ENCODE measurements around the gene SETD6.

Gene SETD6

GRCh38 chr16:58515125-58515870 lies at the start of gene SETD6:
Gene SETD6 (plus strand): TSS chr16:58515517. CDS start chr16:58515538, 21 bp downstream.
- ATAC-seq = peak; percentile 74
- DNase-seq = peak; percentile 88
- Mint-ChIP-seq H3K36me3 (ENCODE audit: low read depth) (peaks cover 36% of the 10 kb centered on the region), H3K27me3 (no peaks in the 10 kb centered on the region), H3K4me1 (peaks cover 41% of the 10 kb centered on the region), H3K4me3 (peak within 1 kb of the TSS; percentile 94), H3K27ac (peak within 1 kb of the TSS; percentile 93), H3K9me3 (no peaks in the 10 kb centered on the region)

DNA sequence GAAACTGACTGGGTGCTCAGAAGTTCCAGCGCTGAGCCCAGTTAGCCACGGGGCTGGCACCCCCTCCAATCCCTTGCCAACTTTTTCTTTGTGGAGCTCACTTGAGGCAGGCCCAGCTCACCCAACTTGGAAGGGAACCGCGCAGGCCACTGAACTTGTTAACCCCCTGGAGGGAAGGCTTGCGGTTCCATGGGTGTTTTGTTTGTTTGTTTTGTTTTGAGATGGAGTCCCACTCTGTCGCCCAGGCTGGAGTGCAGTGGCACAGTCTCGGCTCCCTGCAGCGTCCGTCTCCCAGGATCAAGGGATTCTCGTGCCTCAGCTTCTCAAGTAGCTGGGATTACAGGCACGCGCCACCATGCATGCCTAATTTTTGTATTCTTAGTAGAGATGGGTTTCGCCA lies 49.5 kb upstream of the SETD6 start:
- DNase-seq = no peak
- Mint-ChIP-seq H3K27me3 (peaks cover 74% of the 10 kb centered on the region), H3K4me1 (peaks cover 6% of the 10 kb centered on the region), H3K36me3 (ENCODE audit: low read depth) (no peaks in the 10 kb centered on the region), H3K9me3 (no peaks in the 10 kb centered on the region), H3K27ac (no peak overlapping the region), H3K4me3 (no peak overlapping the region)
- no peak for ATAC-seq

DNA sequence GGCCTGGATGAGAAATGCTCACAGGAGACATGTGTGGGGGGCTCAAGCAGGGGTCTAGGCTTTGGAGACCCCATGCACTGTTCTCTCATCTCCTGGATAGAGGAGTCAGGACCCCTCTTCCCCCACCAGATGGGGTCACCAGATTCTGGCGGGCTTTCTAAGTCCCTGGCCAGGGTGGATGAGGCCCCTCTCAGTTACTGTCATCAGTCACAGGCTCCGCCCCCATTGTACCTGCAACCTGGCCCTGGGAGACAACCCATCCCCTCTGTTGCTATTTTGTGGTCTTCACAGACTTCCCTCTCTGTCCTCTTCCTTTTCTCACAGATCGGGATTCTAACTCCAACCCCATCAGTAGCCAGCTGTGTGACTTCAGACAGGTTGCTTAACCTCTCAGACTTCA lies 48.9 kb upstream of the SETD6 start:
- DNase-seq (no peak), ATAC-seq (no peak)
- Mint-ChIP-seq H3K4me3 (no peak overlapping the region), H3K4me1 (peaks cover 6% of the 10 kb centered on the region), H3K27ac (no peak overlapping the region), H3K9me3 (no peaks in the 10 kb centered on the region), H3K27me3 (peaks cover 68% of the 10 kb centered on the region), H3K36me3 (ENCODE audit: low read depth) (no peaks in the 10 kb centered on the region)

DNA sequence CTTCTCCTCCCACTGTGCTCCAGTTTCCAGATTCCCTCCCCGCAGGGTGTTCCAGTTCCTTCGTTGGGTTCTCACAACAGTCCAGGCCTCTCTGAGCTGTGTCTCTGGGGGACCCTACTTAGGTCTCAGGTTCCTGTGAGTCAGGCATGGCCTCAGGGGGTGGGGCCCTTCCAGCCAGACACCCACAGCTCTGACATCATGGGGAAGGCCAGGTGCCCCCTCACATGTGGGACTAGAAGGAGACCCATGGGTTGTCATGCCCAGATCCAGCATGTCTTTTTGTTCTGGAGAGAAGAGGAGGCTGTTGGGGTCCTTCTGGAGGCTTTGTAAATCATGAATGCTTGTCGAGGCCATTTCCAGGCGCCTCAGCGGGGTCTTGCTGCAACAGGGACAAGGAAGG lies 47.4 kb upstream of the SETD6 start:
- ATAC-seq (no peak), DNase-seq (no peak)
- Mint-ChIP-seq H3K4me1 (peaks cover 6% of the 10 kb centered on the region), H3K27me3 (peaks cover 57% of the 10 kb centered on the region), H3K36me3 (ENCODE audit: low read depth) (no peaks in the 10 kb centered on the region), H3K4me3 (no peak overlapping the region), H3K9me3 (no peaks in the 10 kb centered on the region), H3K27ac (no peak overlapping the region)

DNA sequence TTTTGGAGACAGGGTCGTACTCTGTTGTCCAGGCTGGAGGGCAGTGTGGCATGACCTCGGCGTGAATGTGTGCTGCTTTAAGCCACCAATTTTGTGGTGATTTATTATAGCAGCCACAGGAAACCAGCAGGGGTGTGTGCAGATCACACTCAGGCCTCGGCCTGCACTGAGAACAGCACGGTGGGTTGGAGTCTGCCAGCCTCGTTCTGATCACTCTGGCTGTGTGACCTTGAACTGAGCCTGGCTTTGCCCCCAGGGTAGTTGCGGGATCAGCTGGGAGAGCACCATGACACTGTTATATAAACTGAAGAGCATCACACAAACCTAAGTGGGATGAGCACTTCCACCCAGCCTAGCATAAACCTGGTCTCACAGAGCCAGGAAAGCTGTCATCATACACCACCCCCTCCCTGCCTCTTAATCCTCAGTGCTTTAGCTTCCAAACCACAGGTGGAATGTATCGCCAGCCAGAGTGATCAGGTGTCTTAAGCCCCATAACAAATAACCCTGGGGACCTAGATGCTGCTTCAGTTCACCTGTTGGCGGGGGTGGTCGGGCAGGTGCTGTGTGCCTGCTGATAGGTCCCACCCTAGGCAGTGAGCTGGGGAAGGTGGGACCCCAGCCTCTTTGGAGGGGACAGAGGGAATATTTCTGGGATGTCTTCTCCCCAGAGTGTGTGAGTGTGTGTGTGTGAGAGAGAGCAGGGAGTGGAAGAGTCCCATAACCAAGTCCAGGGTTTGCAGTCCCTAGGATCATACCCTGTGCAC lies 43.9 kb upstream of the SETD6 start:
- no peak for ATAC-seq
- H3K27me3 Mint-ChIP-seq = peaks cover 38% of the 10 kb centered on the region
- H3K4me3 Mint-ChIP-seq = no peak overlapping the region

GRCh38 chr16:58472266-58472665 lies 43.1 kb upstream of the SETD6 start:
- Mint-ChIP-seq H3K36me3 (ENCODE audit: low read depth) (no peaks in the 10 kb centered on the region), H3K27ac (no peak overlapping the region), H3K27me3 (peaks cover 29% of the 10 kb centered on the region), H3K9me3 (no peaks in the 10 kb centered on the region), H3K4me1 (no peaks in the 10 kb centered on the region), H3K4me3 (no peak overlapping the region)
- ATAC-seq (no peak), DNase-seq (no peak)

More for the DNA sequence above, 43.9 kb upstream of the SETD6 start:
- no peaks in the 10 kb centered on the region for H3K4me1 Mint-ChIP-seq
- no peaks in the 10 kb centered on the region for H3K9me3 Mint-ChIP-seq
- no peak for DNase-seq
- H3K27ac Mint-ChIP-seq = no peak overlapping the region
- no peaks in the 10 kb centered on the region for H3K36me3 Mint-ChIP-seq (ENCODE audit: low read depth)

DNA sequence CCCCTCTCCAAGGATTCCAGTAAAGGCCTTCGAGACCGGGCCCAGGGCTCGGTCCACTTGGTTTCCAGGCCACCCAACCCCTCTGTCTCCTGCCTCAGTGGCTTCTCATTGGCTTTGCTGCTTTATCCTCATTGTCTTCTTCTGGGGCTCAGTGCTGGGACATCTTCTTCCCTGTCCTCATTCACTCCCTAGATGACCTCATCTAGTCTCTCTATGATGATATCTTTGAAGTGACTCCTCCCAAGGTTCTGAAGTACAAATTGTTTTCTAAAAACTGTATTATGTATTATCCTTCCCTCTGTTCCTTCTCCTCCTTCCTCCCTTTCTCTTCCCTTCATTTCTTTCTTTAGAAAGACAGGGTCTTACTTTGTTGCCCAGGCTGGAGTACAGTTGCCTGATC lies 42.5 kb upstream of the SETD6 start:
- Mint-ChIP-seq H3K36me3 (ENCODE audit: low read depth) (no peaks in the 10 kb centered on the region), H3K27me3 (peaks cover 26% of the 10 kb centered on the region), H3K4me1 (no peaks in the 10 kb centered on the region), H3K27ac (no peak overlapping the region), H3K9me3 (no peaks in the 10 kb centered on the region), H3K4me3 (no peak overlapping the region)
- ATAC-seq (no peak), DNase-seq (no peak)

- no peaks in the 10 kb centered on the region for H3K9me3 Mint-ChIP-seq
- ATAC-seq = no peak
- no peaks in the 10 kb centered on the region for H3K36me3 Mint-ChIP-seq (ENCODE audit: low read depth)
Measured at GRCh38 chr16:58474296-58474695, 41.0 kb upstream of the SETD6 start.

DNA sequence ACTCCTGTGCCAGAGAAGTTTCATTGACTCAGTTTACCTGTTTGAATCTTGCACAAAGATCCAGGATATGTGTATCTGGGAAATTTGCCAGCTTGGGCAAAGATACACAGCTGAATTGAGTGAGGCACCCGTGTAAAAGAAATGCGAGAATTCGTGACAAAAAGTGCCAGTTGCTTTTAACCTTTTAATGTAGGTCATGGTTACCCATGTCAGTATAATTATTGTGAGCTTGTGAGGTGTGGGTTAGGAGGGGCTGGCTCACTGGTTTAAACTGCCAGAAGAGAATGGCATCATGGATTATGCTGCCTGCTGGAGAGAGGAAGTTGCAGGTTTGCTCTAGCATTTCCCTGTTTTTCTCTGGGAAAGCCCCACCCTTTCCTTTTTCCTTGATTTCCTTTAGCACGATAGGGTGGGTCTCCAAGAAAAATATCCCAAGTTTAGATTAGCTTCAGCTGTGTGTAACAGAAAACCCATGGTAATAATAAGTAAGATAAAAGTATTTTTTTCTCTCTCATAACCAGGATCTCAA lies 40.2 kb upstream of the SETD6 start:
- no peaks in the 10 kb centered on the region for H3K4me1 Mint-ChIP-seq
- no peak overlapping the region for H3K4me3 Mint-ChIP-seq
- H3K36me3 Mint-ChIP-seq (ENCODE audit: low read depth) = no peaks in the 10 kb centered on the region
- H3K9me3 Mint-ChIP-seq = no peaks in the 10 kb centered on the region
- ATAC-seq (no peak), DNase-seq (no peak)
- H3K27me3 Mint-ChIP-seq = peaks cover 14% of the 10 kb centered on the region
- no peak overlapping the region for H3K27ac Mint-ChIP-seq

More at GRCh38 chr16:58474296-58474695, 41.0 kb upstream of the SETD6 start:
- H3K4me1 Mint-ChIP-seq = no peaks in the 10 kb centered on the region
- no peak overlapping the region for H3K27ac Mint-ChIP-seq
- peaks cover 14% of the 10 kb centered on the region for H3K27me3 Mint-ChIP-seq
- H3K4me3 Mint-ChIP-seq = no peak overlapping the region
- no peak for DNase-seq

DNA sequence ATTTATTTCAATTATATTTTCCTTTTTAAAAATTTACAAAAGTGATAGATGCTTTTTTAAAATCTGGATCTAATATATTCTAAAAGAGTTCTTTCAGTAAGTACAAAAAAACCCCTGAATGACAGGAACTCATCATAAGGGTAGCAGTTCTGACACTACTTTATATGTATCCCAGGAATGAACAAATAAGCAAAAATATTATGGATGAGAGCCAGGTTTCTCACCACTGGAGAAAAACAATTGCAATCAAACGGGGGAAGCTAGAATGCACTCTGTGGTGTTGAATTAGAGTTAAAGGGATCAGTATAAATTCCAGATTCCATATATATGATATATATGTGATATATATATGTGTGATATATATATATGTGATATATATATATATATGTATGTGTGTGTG lies 38.5 kb upstream of the SETD6 start:
- DNase-seq = no peak
- no peak for ATAC-seq
- no peak overlapping the region for H3K4me3 Mint-ChIP-seq
- no peaks in the 10 kb centered on the region for H3K36me3 Mint-ChIP-seq (ENCODE audit: low read depth)
- H3K9me3 Mint-ChIP-seq = no peaks in the 10 kb centered on the region
- peaks cover 14% of the 10 kb centered on the region for H3K27me3 Mint-ChIP-seq
- no peak overlapping the region for H3K27ac Mint-ChIP-seq
- no peaks in the 10 kb centered on the region for H3K4me1 Mint-ChIP-seq

DNA sequence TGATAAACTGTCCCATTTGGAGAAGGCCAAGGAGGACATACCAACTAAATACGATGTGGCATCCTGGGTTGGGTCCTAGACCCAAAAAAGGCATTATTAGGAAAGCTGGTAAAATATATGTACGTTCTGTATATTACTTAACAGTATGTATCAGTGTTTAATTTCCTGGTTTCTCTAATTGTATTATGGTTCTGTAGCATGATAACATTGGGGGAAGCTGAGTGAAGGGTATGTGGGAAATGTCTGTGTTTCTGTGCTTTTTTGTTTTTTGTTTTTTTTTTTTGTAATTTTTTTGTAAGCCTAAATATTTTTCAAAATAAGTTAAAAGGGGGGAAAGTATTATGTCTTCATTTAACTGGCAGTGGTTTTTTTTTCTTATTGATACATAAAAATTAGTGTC lies 36.9 kb upstream of the SETD6 start:
- ATAC-seq = no peak
- H3K9me3 Mint-ChIP-seq = no peaks in the 10 kb centered on the region
- H3K4me3 Mint-ChIP-seq = no peak overlapping the region

GRCh38 chr16:58481226-58481869 lies 34.0 kb upstream of the SETD6 start:
- DNase-seq = no peak
- Mint-ChIP-seq H3K9me3 (no peaks in the 10 kb centered on the region), H3K27ac (no peak overlapping the region), H3K4me3 (no peak overlapping the region), H3K36me3 (ENCODE audit: low read depth) (no peaks in the 10 kb centered on the region), H3K4me1 (no peaks in the 10 kb centered on the region), H3K27me3 (peaks cover 16% of the 10 kb centered on the region)
- ATAC-seq = no peak

More for the DNA sequence above, 36.9 kb upstream of the SETD6 start:
- no peak for DNase-seq
- no peak overlapping the region for H3K27ac Mint-ChIP-seq
- H3K36me3 Mint-ChIP-seq (ENCODE audit: low read depth) = no peaks in the 10 kb centered on the region
- no peaks in the 10 kb centered on the region for H3K4me1 Mint-ChIP-seq
- peaks cover 16% of the 10 kb centered on the region for H3K27me3 Mint-ChIP-seq

- Mint-ChIP-seq H3K4me1 (no peaks in the 10 kb centered on the region), H3K36me3 (ENCODE audit: low read depth) (no peaks in the 10 kb centered on the region), H3K27ac (no peak overlapping the region), H3K9me3 (no peaks in the 10 kb centered on the region), H3K4me3 (no peak overlapping the region), H3K27me3 (peaks cover 16% of the 10 kb centered on the region)
- DNase-seq (no peak), ATAC-seq (no peak)
Measured at GRCh38 chr16:58481931-58482330, 33.4 kb upstream of the SETD6 start.

DNA sequence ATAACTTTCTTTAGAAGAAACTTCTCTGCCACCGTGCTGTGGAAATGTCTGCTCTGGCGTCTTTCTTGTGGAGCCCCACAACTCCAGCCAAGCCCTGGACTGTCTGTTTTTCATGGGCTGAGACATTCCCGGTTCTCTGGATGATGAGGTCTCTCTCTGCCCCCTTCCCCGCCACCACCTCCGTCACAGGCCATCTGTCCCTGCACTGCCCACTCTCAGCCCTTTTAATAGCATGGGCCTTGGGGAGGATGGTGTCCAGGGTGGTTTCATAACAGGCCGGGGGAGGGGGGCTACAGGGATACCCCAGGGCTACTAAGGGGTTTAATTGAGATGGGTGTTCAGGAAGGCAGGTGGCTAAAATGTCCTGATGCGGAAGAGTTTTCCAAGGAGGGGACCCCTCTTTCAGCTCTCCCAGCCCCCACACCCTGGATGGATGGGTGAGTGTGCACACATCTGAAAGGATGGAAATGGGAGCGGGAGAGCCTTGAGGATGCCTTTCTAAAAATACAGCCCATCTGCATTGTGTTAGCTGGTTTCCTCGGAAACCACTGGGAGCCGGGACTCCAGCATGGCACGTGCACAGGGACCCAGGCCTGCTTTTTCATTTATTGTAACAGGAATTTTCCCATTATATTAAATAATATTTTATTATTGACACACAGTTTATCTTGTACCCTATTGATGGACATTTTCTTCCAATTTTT lies 30.0 kb upstream of the SETD6 start:
- H3K27ac Mint-ChIP-seq = no peak overlapping the region
- H3K27me3 Mint-ChIP-seq = peaks cover 9% of the 10 kb centered on the region
- H3K36me3 Mint-ChIP-seq (ENCODE audit: low read depth) = no peaks in the 10 kb centered on the region
- H3K4me3 Mint-ChIP-seq = no peak overlapping the region
- no peaks in the 10 kb centered on the region for H3K9me3 Mint-ChIP-seq
- no peak for ATAC-seq
- no peaks in the 10 kb centered on the region for H3K4me1 Mint-ChIP-seq
- DNase-seq = no peak
